Aorta (tissue), 5 donors: Measurements from ENCODE around the gene TNFAIP2. TPM values are rescaled to one million over a fixed set of nuclear protein-coding genes. Genes with fewer than 3 reads are reported as not detected.
"Not testable (repeated sequence)": the region's sequence is repeated elsewhere in the genome, so short reads cannot be mapped to it uniquely, and the experiment has no call there.

Experiments used
- ATAC-seq: fragments of 200-7000 bp; cut with Tn5 transposase; one replicate; pipeline ENCODE4 v1.9.1; 2022; ENCODE audit warnings: moderate library complexity; ENCODE audit not compliant: low FRiP score
- DNase-seq, 2 donors: peaks; one replicate each; pipeline ENCODE4 v3.0.0-alpha.2; 2020
- H3K27ac ChIP-seq, 2 donors: one replicate each; pipeline ENCODE4 v1.5.1; 2013; ENCODE audit warnings: low read length in 2 of 2, mild to moderate bottlenecking in 2 of 2, moderate library complexity in 2 of 2, control low read depth in 1 of 2, inconsistent platforms in 1 of 2, low read depth in 1 of 2
- H3K27me3 ChIP-seq, 2 donors: one replicate each; pipeline ENCODE4 v1.6.1; 2013; ENCODE audit warnings: control low read depth in 1 of 2, low read length in 1 of 2, mild to moderate bottlenecking in 1 of 2, moderate library complexity in 1 of 2; ENCODE audit not compliant: insufficient read depth in 2 of 2, control insufficient read depth in 1 of 2
- H3K36me3 ChIP-seq, 2 donors: one replicate each; pipeline ENCODE4 v1.6.1; 2013; ENCODE audit warnings: control low read depth in 1 of 2, low read length in 1 of 2, mild to moderate bottlenecking in 1 of 2; ENCODE audit not compliant: insufficient read depth in 2 of 2, control insufficient read depth in 1 of 2
- H3K4me1 ChIP-seq, 2 donors: one replicate each; pipeline ENCODE4 v1.6.1; 2013; ENCODE audit warnings: low read length in 2 of 2, control low read depth in 1 of 2, mild to moderate bottlenecking in 1 of 2, moderate library complexity in 1 of 2; ENCODE audit not compliant: insufficient read depth in 2 of 2, control insufficient read depth in 1 of 2
- H3K4me3 ChIP-seq, 2 donors: one replicate each; pipeline ENCODE4 v1.5.1; 2013; ENCODE audit warnings: low read length in 2 of 2, control low read depth in 1 of 2, mild to moderate bottlenecking in 1 of 2
- H3K9me3 ChIP-seq: one replicate; pipeline ENCODE4 v1.6.1; 2013; ENCODE audit warnings: mild to moderate bottlenecking, low read length; ENCODE audit not compliant: control insufficient read depth
- WGBS, 2 donors: extraction: QIAGEN DNeasy Blood & Tissue Kit; methylation state at CpG; one replicate each; pipeline ENCODE4 v1.1.7; 2013; 5-methylcytosine and 5-hydroxymethylcytosine counted together
- intact Hi-C, 2 donors: fragments of 100-400 bp; cut with DNase I; formaldehyde crosslinking; loops; one replicate each; pipeline versions ENCODE4 v1.14.2 to v1.15.0; 2022
- polyA plus RNA-seq, 2 donors: library from polyadenylated mRNA; stranded (reverse); fragments of 200-250 nt; gene quantifications; one replicate each; pipeline ENCODE4 v1.2.3, GENCODE V29; 2013
- total RNA-seq, 2 donors: library from RNA; stranded (reverse); fragmentation: NEBNext Ultra II Directional; extraction: Animal tissue kit (Norgen Biotek cat#: 25700); gene quantifications; one replicate each; pipeline ENCODE4 v1.2.1, GENCODE V29; 2021
- donor health status: healthy with polysubstance abuse.
- donor health status: Bipolar disorder and iron deficiency.
- donor health status: DM: no; HTN: no; CAD: no.
- donor health status: DM: no; HTN: no; CAD: no.
- donor health status: DM: yes; HTN: yes; CAD: no.

TNFAIP2 gene
- total and polyA plus RNA-seq, 4 donors: 26.8 to 219 (median 89.0) TPM

DNA sequence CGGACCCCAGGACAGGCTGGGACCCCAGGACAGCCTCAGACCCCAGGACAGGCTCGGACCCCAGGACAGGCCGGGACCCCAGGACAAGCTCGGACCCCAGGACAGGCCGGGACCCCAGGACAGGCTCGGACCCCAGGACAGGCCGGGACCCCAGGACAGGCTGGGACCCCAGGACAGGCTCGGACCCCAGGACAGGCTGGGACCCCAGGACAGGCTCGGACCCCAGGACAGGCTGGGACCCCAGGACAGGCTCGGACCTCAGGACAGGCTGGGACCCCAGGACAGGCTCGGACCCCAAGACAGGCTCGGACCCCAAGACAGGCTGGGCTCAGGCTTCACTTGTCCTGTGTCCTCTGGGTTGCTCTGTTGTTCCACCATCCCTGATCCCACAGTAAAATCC, 32.2 kb downstream of the TNFAIP2 start:
- H3K27me3 ChIP-seq, H3K4me3 ChIP-seq, H3K4me1 ChIP-seq, H3K27ac ChIP-seq, DNase-seq, intact Hi-C loops, H3K9me3 ChIP-seq, ATAC-seq, H3K36me3 ChIP-seq: not testable (repeated sequence)
- 92 to 96% methylated on average over 12 of the region's 12 CpGs for WGBS, 2 donors

GRCh38 chr14:103155826-103156394, 32.6 kb downstream of the TNFAIP2 start:
- Histone ChIP-seq H3K9me3 (no peaks in the 10 kb centered on the region), H3K27ac (no peak overlapping the region), H3K4me1 (no peaks in the 10 kb centered on the region), H3K36me3 (no peaks in the 10 kb centered on the region), H3K4me3 (no peak overlapping the region), H3K27me3 (no peaks in the 10 kb centered on the region)
- intact Hi-C loops: no loop called here
- 87 to 92% methylated on average over 9 of the region's 9 CpGs for WGBS, 2 donors
- DNase-seq (no peak), ATAC-seq (no peak)

DNA sequence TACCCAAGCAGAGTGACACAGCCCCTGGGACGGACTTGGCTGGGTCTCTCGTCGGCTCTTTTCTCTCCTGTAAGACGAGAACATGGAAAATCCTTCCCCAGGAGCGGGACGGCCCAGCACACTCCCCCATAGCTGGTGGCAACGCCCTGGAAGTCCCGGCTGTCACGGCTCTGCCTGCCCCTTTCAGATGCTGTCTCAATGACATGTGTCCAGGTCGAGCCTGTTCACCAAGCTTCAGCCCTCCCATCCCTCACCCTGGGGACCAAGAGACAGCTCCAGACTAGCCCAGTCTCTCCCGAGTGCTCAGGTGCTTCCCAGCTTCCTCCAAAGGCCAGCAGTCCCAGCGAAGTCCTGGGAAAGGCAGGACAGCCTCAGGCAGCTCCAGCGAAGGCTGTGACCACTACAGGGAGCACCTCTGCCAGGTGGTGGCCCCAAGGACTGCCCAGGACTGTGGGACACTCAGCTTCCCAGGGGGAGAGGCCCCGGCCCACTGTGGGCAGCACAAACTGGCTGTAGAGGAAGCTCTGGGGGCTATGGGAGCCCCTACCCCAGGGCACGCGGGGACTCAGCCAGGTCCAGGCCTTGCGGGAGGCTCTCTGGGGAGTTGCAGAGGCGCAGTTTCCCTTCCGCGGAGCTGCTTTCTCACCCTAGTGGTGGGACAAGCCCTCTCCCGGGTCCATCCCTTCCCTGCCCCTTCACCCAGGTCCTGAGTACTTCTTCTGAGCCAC, 33.6 kb downstream of the TNFAIP2 start:
- 81 to 87% methylated on average over 21 of the region's 21 CpGs for WGBS, 2 donors
- Histone ChIP-seq H3K4me3 (no peak overlapping the region), H3K36me3 (no peaks in the 10 kb centered on the region), H3K27me3 (no peaks in the 10 kb centered on the region), H3K4me1 (no peaks in the 10 kb centered on the region), H3K27ac (no peak overlapping the region), H3K9me3 (no peaks in the 10 kb centered on the region)
- DNase-seq: no peak
- intact Hi-C loops: no loop called here
- ATAC-seq: peak; percentile 8

- no peaks in the 10 kb centered on the region for H3K36me3 ChIP-seq
- no peaks in the 10 kb centered on the region for H3K9me3 ChIP-seq
- ATAC-seq (no peak), DNase-seq (no peak)
- intact Hi-C loops: no loop called here
- no peak overlapping the region for H3K27ac ChIP-seq
- H3K27me3 ChIP-seq: no peaks in the 10 kb centered on the region
- H3K4me1 ChIP-seq: no peaks in the 10 kb centered on the region
- H3K4me3 ChIP-seq: no peak overlapping the region
- WGBS, 2 donors: 92 to 94% methylated on average over 19 of the region's 19 CpGs
Measured at GRCh38 chr14:103157969-103158368, 34.7 kb downstream of the TNFAIP2 start.

DNA sequence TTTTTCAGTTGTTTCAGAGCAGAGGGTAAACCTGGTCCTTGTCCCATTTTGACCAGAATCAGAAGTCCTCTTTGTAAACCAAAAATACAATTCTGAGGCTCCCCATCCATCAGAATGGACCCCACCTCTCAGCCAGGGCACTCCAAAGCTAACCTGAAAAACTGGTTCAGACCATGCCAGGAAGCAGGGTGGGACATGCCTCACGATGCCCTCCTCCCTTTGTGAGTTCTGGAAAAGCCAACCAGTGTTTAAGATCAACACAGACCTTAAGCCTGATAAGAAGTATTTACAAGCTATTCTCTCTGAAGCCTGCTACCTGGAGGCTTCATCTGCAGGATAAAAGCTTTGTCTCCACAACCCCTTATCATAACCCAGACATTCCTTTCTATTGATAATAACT, 35.4 kb downstream of the TNFAIP2 start:
- 54 to 62% methylated on average over 1 of the region's 1 CpG for WGBS, 2 donors

DNA sequence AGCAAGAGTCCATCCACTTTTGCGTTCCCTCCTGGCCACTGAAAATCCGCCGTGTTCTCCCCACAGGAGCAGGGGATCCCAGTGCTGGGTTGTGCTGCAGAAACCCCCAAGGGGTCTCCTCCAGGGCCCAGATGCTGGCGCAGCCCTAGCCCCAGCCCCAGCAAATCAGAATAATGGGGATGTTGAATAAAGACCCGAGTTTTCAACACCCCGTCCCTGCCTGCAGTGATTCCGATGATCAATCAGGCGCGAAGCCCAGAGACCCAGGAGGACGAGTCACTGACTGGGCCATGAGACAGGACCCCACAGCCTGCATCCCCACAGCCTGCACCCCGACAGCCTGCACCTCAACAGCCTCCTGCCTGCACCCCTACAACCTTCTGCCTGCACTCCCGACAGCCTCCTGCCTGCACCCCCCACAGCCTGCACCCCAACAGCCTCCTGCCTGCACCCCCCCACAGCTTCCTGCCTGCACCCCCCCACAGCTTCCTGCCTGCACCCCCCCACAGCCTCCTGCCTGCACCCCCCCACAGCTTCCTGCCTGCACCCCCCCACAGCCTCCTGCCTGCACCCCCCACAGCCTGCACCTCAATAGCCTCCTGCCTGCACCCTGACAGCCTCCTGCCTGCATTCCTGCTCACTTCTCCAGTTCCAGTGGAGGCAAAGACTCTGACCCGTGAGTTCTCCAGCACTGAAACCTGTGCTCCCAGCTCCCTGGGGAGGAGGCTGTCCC, 37.2 kb downstream of the TNFAIP2 start:
- Histone ChIP-seq H3K9me3 (no peaks in the 10 kb centered on the region), H3K4me1 (no peaks in the 10 kb centered on the region), H3K27me3 (no peaks in the 10 kb centered on the region), H3K4me3 (no peak overlapping the region), H3K36me3 (no peaks in the 10 kb centered on the region), H3K27ac (no peak overlapping the region)
- no peak for ATAC-seq
- intact Hi-C loops: no loop called here
- no peak for DNase-seq
- WGBS, 2 donors: 88% methylated on average over 13 of the region's 13 CpGs

More for the DNA sequence above, 35.4 kb downstream of the TNFAIP2 start:
- no peak for DNase-seq
- intact Hi-C loops: no loop called here
- Histone ChIP-seq H3K36me3 (no peaks in the 10 kb centered on the region), H3K4me1 (no peaks in the 10 kb centered on the region), H3K27ac (no peak overlapping the region), H3K4me3 (no peak overlapping the region), H3K27me3 (no peaks in the 10 kb centered on the region), H3K9me3 (no peaks in the 10 kb centered on the region)
- no peak for ATAC-seq

DNA sequence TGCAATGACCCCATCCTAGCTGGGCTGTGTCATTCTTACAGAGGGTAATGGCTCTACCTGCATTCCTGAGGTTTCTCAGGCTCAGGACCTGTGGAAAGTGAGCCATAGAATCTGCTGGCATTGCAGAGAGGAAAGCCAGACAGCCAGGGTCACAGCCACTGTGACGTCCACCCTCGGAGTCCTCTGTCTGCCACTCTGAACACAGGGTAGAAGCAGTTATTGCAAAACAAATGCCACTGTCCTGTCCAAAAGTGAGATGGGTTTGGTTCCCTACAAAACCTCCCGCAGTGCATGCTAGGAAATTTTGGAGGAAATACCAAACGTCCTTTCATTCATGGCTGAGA, 37.8 kb downstream of the TNFAIP2 start:
- Histone ChIP-seq H3K27ac (no peak overlapping the region), H3K36me3 (no peaks in the 10 kb centered on the region), H3K4me3 (no peak overlapping the region), H3K27me3 (no peaks in the 10 kb centered on the region), H3K4me1 (no peaks in the 10 kb centered on the region), H3K9me3 (no peaks in the 10 kb centered on the region)
- ATAC-seq: no peak
- intact Hi-C loops: no loop called here
- DNase-seq: no peak
- WGBS, 2 donors: 11 to 22% methylated on average over 4 of the region's 4 CpGs

DNA sequence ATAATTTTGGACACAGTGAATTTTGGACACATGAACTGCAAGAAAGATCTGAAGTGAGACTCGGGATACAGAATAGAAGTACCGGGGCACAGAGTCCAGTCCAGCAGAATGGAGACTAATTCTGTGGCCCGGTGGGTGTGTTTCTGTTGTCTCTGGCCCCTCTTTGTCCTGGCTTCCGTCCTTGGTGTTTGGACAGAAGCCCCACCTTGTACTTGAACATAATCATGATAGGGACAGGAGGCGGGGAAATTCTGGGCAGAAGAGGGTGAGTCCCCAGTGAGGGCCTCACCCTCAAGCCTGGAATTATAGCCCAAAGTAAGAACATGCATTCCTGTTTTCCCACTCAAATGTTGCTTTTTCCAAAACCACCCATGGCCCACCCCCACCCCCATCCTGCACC, 39.9 kb downstream of the TNFAIP2 start:
- Histone ChIP-seq H3K4me3 (no peak overlapping the region), H3K27me3 (no peaks in the 10 kb centered on the region), H3K9me3 (no peaks in the 10 kb centered on the region), H3K27ac (no peak overlapping the region), H3K36me3 (no peaks in the 10 kb centered on the region), H3K4me1 (no peaks in the 10 kb centered on the region)
- no peak for ATAC-seq
- no peak for DNase-seq
- intact Hi-C loops: no loop called here
- WGBS, 2 donors: 84 to 90% methylated on average over 5 of the region's 5 CpGs

DNA sequence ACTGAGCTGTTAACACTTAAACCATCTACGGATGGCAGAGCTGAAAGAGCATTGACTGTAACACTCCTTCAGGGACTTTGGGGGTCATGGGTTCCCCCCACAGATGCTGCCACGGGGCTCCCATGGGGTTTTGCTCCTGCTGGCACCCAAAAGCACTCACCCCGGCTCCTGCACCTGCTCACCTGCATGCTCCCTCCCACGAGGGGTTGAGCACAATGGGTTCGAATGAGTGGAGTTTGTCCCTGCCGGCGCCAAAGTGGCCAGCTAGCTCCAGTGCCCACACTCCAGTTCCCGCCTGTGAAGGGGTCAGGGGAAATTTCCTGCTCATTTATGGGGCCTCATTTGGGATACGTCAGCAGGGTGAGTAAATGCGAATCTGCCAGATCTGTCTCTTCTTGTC, 40.7 kb downstream of the TNFAIP2 start:
- H3K4me1 ChIP-seq: no peaks in the 10 kb centered on the region
- DNase-seq: no peak
- H3K36me3 ChIP-seq: no peaks in the 10 kb centered on the region
- H3K27ac ChIP-seq: no peak overlapping the region
- no peak overlapping the region for H3K4me3 ChIP-seq
- intact Hi-C loops: no loop called here
- no peaks in the 10 kb centered on the region for H3K27me3 ChIP-seq
- ATAC-seq: no peak
- H3K9me3 ChIP-seq: no peaks in the 10 kb centered on the region
- WGBS, 2 donors: 70 to 75% methylated on average over 10 of the region's 10 CpGs
